NCI-H2029 treated with DMSO at 0.1 percent for 48 hours (cell line): Measurements from ENCODE around the gene ZNF317.

Experiments
- DNase-seq: peaks from one replicate; lab custom pipeline; 2025; lab: John Stamatoyannopoulos, UW

The ZNF317 gene

DNA sequence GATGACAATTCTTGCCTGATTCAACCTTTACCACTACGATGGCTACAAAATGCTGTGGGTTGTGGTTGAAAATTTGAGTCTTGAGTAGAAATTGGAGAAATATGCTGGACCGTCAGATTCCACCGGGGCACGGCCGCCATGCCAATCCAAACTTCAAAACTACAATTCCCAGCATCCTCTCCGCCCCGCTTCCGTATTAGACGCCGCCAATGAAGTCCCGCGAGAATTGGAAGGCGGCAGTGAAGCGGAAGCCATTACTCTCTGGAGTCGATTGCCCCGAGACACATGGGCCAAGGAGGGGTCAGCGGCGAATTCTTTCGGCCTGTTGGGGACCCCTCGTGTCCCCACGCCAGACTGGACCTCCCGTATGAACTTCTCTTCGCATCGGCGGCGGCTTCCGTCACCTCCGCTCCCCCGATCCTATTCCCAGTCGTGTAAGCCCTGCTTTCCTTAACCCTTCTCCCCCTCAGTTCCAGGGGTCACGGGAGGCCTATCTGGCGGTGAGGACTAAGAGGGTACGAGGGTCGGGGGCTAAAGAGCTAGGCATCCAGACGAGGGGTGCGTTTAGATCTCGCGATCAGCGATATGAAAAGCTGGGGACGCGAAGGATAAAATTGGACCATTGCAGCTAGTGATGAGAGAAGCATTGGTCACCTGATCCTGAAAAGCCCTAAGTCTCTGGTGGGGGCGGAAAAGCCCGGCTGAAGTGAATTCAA lies at the start of gene ZNF317:
TSS of gene ZNF317 (plus strand) at position 239 of the 716 bp plus-strand sequence. CDS start 15,620 bp downstream, outside the sequence.
- DNase-seq: peak; percentile 74

DNA sequence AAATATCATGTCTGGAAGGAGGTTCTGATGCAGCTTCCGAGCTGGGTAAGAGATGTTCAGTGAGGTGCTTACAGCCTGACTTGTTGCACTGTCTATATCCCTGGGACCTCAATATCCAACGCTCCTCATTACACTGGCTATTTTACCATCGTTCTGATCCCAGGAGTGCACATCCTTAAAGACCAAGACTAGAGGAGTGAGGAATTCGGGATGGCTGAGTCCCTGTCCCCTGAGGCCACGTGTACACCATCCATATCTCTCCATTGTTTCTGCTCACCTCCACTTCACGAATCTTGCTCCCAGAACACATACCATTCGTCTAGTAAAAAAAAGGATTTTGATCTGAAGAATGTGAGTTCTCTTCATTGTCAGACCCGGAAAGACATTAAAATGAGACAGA lies 32.8 kb upstream of the ZNF317 start, which contains the start of gene OR7G2:
TSS of gene OR7G2 (minus strand) at position 101 of the 400 bp plus-strand sequence. CDS start 4,232 bp downstream, outside the sequence.
- DNase-seq: no peak

DNA sequence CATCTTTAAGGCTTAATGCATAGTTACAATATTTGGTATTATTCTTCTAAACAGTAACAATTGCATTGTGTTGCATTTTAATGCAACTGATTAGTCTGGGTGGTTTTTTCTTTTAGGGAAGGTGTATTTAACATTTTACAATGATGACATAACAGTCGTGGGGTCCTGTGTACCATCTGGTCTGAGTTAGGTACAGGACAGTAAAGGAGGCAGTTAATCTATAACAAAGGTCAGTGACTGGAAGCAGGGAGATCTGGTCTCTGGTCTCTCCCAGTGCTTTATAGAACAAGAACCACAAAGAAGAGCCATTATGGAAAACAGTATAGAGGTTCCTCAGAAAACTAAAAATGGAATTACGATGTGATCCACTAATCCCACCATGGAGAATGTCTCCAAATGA lies 30.2 kb upstream of the ZNF317 start:
- no peak for DNase-seq

DNA sequence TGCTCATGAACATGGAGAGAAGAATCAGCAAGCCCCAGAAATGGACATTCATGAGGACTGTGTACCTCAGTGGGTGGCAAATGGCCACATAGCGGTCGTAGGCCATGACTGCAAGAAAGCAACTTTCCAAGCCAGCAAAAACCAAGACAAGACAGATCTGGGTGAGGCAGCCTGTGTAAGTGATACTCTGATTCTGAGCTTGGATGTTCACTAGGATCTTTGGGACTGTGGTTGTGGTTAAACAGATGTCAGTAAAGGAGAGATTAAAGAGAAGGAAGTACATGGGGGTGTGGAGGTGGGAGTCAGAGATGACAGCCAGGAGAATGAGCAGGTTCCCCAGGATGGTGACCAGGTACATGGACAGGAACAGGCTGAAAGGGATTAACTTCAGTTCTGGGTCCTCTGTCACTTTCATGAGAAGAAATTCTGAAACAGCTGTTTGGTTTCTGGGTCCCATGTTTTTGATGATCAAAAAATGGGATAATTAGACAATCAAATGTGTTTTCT lies 24.8 kb upstream of the ZNF317 start, which contains the start of gene OR7G1:
TSS of gene OR7G1 (minus strand) at position 457 of the 507 bp plus-strand sequence. CDS start at position 457, 0 bp downstream.
- no peak for DNase-seq

DNA sequence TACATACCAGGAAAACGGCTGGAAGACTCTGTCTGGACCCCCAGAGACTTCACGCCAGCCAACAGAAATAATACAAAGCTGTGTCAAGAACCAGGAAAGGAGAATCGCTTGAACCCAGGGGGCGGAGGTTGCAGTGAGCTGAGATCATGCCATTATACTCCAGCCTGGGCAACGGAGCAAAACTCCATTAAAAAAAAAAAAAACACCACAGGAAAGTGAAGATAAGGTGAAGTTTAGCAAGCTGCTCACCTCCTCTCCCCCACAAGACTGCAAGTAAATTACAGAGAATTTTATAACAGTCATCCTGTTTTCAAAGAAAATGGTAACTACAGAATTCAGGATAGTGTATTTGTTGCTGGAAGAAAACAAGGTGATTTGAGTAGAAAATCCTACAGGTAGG lies 23.6 kb upstream of the ZNF317 start:
- DNase-seq: no peak

DNA sequence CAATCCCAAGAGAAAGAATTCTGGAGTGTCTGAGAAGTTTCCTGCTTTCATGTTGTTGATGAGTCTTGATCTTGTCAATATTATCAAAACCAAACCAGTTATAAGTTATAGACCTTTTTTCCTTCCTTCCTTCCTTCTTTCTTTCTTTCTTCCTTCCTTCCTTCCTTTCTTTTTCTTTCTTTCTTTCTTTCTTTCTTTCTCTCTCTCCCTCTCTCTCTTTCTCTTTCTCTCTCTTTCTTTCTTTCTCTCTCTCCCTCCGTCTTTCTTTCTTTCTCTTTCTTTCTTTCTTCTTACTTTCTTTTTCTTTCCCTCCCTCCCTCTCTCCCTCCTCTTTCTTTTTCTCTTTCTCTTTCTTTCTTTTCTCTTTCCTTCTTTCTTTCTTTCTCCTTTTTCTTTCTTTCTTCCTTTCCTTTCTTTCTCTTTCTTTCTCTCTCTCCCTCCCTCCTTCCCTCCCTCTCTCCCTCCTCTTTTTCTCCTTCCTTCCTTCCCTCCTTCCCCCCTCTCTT lies 13.2 kb upstream of the ZNF317 start, which contains the start of gene OR7G3:
TSS of gene OR7G3 (minus strand) at position 51 of the 506 bp plus-strand sequence. CDS start at position 51, 0 bp downstream.
- DNase-seq: no peak

DNA sequence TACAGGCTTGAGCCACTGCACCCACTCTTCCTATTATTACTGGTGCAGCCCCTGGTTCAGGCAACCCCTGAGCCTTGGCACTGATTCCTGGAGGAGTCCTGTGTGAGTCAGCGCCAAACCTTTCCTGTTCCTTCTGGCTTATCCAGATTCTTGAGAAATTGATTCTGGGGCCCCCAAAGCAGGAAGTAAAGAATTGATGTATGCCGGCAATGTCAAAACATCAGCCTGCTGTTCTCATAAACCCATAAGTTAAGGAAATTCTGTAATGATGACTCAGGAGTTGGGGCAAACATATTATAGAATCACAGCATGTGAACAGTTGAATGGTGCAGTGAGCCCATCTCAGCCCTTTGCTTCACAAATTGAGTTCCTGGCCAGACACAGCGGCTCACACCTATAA lies 12.0 kb upstream of the ZNF317 start:
- no peak for DNase-seq

DNA sequence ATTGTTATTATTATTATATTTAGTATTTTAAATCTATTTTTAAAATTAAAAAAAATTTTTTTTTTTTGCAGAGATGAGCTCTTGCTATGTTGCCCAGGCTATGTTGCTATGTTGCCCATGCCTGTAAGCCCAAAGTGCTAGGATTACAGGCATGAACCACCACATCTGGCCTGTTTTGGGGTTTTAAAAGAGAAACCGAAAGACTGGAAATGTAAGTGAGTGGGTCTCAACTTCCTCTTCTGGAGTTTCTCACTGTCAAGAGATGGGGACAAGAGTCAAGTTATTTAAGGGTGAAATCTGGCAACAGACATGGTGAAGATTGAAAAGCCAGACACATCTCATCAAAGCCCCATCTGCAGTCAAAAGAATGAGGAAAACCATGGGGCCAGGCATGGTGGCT lies 9.2 kb upstream of the ZNF317 start:
- DNase-seq: no peak

DNA sequence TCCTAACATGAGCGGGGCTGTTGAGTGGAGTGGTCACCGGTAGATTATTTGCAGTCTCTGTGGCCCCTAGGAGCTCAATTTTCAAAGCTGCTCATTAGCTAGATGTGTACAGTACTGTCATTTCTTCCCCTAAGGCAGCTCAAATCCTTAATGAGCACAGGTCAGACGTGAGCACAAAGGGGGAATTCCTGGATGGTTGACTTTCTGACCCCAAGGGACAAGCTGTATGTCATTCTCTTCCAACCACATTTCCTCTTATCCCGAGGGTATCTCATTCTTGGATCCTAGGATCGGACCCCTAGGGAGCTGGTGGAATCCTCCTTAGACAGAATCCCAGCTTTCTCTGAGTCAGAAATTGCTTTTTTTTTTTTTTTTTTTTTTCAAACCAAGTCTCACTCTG lies 7.8 kb upstream of the ZNF317 start:
- no peak for DNase-seq

DNA sequence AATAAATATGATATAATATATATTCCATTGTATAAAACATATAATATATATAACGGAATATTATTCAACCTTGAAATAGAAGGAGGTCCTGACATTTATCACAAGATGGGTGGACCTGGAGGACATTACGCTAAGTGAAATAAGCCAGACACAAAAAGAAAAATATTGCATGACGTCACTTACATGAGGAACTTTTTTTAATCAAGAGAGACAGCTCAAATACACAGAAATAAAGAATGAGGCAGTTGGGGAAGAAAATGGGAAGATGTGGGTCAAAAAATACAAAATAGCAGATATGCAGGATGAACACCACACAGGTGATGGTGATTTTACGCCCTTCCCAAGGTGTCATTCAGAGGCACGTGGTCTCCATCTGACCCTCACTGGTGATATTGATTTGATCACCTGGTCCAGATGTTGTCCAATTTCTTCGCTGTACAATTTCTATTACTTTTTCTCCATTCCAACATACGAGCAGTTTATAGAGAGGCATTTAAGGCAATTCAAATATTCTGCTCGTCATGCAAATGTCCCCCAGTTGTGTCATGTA lies 513 bp upstream of the ZNF317 start:
- DNase-seq: peak; percentile 36

DNA sequence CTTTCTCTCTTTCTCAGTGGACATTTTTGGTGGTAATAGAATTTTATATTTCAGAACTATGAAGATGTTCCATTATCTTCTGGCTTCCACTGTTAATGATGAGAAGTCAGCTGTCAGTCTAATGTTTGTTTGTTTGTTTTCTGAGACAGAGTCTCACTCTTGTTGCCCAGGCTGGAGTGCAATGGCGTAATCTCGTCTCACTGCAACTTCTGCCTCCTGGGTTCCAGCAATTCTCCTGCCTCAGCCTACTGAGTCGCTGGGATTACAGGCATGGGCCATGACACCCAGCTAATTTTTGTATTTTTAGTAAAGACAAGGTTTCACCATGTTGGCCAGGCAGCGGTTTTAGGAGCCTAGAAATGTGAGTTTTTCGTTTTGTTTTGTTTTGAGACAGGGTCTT lies 4.7 kb downstream of the ZNF317 start:
- no peak for DNase-seq

DNA sequence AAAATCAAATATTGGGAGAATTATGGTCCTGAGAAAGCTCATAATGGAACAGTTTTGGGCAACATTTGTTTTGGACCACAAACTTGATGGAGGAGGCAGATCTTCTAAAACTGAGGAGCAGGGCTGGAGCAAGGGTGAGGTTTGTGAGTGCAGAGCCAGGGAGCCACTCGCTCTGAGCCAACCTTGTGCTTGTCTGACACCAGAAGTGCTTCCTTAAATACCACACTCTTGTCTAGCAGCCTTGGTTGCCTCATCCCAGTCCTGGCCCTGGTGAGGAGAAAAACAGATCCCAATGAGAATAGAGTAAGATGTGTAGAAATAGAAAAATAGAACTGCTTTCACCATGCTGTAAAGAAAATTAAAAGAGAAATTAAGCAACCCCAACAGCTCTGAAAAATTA lies 6.7 kb downstream of the ZNF317 start:
- no peak for DNase-seq

DNA sequence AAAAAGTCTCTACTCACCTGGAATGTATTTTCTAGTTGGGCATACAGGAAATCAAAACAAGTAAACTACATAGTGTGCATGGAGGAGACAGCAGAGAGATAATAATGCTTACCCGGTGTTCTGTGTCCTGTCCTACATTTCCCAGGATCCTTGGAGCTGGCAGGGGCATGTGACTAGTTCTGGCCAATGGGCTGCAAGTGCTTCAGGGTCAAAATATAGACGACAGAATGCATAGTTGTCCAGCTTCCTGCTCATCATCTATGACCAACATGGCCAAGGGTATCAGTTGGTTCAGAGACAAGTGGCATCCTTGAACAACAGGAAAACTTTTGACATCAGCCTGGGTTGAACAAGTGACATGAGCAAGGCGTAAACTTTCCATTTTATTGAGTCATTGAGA lies 8.5 kb downstream of the ZNF317 start:
- no peak for DNase-seq

DNA sequence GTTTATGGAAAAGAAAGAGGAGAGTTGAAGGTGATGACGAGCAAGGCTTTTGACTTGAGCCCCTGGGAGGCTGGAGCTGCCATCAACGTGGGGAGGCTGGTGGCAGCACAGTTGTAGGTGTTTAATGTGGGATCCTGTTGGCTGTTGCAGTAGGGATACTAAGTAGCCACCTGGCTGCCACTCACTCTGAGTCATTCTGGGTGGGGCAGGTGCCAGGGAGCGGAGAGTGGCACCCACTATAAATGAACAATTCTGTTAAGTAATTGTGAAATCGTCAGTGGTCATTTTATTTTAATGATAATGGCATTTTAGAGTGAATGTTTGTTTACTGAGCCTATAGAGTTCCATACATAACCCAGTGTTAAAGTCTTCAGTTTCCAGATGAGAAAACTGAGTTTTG lies 9.8 kb downstream of the ZNF317 start:
- DNase-seq: no peak

DNA sequence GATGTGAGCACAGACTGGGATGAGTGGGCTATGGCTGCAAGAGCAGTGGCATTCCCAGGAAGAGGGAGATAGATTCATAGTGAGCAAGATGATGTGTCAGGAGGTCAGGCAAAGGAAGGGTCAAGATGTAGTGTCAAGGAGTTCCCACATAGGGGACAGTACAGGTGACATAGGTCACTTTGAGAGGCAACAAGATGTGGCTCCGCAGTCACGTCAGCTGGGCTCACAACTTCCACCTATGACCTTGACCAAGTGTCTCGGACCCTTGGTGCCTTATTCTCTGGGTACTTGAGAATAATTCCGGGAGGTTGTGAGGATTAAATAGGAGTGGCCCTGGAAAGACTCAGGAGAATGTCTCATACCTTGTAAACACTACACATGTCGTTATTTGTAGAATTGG lies 10.5 kb downstream of the ZNF317 start:
- no peak for DNase-seq

DNA sequence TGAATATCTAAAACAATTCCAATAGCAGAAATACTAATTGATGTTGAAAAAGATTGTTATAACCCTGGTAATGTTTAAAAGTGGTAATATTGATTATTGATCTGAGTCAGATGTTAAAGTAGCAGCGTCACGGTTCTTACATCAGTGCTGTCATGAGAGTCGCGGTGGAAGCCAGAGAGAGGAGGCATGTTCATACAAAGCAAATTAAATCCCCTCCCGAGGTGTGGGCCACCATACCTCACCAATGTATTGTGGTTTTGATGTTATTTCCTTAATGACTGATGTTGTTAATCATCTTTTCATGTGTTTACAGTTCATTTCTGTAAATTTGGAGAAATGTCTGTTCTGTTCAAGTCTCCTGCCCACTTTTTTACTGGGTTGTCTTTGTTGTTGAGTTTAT lies 11.2 kb downstream of the ZNF317 start:
- no peak for DNase-seq

DNA sequence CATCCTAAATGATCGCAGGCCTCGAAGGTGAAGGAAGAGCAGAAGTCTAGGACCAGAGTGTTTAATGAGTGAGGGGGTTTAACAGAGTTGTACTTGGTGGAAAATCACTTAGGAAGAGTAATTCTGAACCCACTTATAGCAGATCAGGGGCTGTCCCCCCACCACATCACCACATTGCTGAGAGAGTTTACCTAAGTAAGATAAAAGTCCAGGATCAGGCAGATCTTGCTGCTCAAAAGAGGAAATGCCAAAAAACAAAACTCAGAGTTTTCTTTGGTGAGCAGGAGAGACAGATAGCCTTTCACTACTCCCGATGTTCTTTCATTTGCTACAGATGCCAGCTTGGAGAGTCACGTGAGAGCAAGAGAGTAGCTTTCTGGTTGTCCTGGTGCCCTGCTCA lies 15.4 kb downstream of the ZNF317 start:
- DNase-seq: no peak

DNA sequence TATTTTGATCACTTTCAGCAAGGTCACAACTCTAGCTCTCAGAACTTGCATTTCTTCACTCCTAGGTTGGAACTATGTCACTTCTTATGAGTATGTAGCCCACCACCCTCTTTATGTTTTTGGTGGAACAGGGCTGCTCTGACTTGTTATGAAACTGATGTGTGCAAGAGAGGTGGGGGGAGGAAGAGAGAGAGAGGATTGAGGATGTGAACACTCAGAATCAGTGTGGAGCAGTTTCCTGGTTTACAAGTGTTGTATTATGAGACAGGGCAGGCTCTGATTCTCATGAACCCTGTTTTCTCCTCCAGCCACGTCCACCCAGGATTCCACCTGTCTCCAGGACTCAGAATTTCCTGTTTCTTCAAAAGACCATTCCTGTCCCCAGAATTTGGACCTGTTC lies 16.1 kb downstream of the ZNF317 start:
- DNase-seq: no peak

DNA sequence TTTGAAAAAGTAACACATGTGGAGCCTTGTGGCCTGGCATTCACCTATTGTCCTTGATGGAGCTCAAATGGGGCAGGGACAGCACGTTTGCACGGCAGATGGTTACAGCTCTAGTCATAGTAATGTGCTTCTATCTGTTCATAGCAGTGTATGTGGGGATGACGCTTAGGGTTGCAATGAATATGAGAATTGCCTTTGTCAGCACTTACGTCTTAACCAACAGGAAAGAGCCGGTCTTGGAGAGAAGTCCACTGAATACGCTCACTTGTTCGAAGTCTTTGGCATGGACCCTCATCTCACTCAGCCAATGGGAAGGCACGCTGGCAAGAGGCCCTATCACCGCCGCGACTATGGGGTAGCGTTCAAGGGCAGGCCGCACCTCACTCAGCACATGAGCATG lies 19.7 kb downstream of the ZNF317 start:
- no peak for DNase-seq

DNA sequence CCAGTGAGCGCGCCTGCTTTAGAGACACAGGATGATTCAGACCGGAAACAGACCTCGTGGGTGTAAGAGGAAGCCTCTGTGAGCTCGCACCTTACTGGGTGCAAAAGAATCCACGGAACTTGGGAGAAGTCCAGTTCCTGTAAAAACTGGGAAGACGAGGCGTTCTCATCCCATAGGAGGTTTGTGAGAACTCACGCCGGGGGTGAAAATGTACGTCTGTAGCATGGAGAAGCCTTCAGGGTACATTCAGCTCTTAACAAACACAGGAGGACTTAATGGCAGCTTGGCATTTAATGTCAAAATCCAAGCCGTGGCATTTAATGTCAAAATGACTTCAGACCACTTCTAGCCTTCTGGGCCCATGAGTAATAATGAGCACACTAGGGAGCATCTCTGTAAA lies 21.2 kb downstream of the ZNF317 start:
- no peak for DNase-seq

DNA sequence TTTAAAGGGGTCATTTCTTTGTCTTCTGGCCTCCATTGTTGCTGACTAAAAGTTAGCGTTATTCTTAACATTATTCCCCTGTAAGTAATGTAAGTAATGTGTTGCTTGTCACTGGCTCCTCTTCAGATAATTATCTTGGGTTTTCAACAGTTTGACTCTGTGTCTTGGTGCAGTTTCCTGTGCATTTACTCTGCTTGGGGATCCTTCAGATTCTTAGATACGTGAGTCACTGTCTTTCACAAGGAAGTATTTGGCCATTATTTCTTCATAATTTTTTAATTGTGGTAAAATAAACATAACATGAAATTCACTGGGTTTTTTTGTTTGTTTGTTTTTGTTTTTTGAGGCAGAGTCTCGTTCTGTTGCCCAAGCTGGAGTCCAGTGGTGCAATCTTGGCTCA lies 25.1 kb downstream of the ZNF317 start:
- DNase-seq: no peak

DNA sequence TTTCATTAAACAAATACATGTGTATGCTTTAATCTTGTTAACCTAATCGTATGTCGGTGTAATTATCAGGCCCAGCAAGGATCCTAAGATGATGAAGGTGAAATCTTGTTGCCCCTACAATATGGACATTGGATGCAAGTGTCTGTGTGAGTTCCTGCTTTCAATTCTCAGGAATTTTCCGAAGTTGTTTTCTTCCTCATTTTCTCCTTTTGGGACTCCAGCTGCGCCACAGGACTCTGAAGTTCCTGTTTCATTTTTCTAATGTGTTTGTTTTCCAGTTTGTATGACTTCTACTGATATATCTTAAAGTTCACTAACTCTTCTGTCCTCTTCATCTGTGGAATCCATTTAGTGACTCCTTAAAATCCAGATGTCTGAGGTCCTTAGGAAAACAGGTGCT lies 26.6 kb downstream of the ZNF317 start:
- DNase-seq: no peak

DNA sequence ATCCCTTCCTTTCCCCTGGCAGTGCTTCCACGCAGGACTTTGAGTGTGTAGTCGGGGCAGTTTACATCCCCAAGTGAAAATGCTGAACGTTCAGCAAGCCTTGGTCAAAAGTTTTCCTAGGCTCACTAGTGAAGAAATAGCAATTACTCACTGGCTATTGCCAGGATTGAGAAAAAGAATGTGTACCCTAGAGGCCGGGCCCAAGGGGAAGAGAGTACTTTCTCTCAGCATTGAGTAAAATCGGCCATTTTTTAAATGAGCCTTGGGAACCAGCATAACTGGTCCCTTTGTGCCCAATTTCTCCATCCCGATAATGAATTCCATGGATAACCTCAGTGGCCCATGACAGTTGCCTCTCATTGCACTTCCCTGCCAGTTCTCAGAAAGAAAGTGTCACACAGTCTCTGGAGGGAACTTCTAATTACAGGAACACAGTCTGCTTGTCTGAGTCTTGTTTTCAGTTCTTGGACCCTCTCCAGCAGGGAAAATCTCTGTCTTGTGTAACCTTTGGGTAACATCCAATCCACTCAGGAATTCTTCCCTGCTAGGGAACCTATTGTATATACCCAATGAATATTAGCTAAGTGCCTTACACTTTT lies 31.3 kb downstream of the ZNF317 start:
- no peak for DNase-seq
